HepG2 (cell line): Measurements from ENCODE around the gene MICOS13. TPM values are rescaled to one million over a fixed set of nuclear protein-coding genes. Genes with fewer than 3 reads are reported as not detected.
A peak's percentile ranks its signal among the peaks of the same experiment; 100 is the strongest.

Experiments used
- ELF3 ChIP-seq: IDR thresholded peaks from 2 replicates; pipeline ENCODE4 v1.6.1; 2016; ENCODE audit warnings: missing genetic modification reagents, missing compliant biosample characterization
- SCMH1 ChIP-seq: sonication (generic); formaldehyde crosslinking; IDR thresholded peaks from 2 replicates; pipeline ENCODE4 v1.9.0; 2021; ENCODE audit warnings: missing genetic modification reagents, mild to moderate bottlenecking, borderline replicate concordance
- SIN3A ChIP-seq: IDR thresholded peaks from 2 replicates; pipeline ENCODE4 v1.6.1; 2011; ENCODE audit warnings: low read depth, mild to moderate bottlenecking, control low read depth, low read length, borderline replicate concordance
- SIN3B ChIP-seq: fragments of 150-350 bp; IDR thresholded peaks from 2 replicates; pipeline ENCODE4 v1.6.1; 2014; ENCODE audit warnings: low read length
- STAT5B ChIP-seq: sonication (generic); formaldehyde crosslinking; IDR thresholded peaks from 2 replicates; pipeline ENCODE4 v1.4.0; 2020; ENCODE audit warnings: missing genetic modification reagents
- ZBTB21 ChIP-seq: sonication (generic); formaldehyde crosslinking; IDR thresholded peaks from 2 replicates; pipeline ENCODE4 v1.4.0; 2020; ENCODE audit warnings: missing genetic modification reagents
- ZNF234 ChIP-seq: sonication (generic); formaldehyde crosslinking; conservative IDR thresholded peaks from 2 replicates; pipeline ENCODE4 v1.5.1; 2020; ENCODE audit warnings: mild to moderate bottlenecking, missing genetic modification reagents
- ZNF563 ChIP-seq: sonication (generic); formaldehyde crosslinking; IDR thresholded peaks from 2 replicates; pipeline ENCODE4 v1.8.0; 2022; ENCODE audit warnings: mild to moderate bottlenecking, moderate library complexity, missing genetic modification reagents
- ZNF589 ChIP-seq: sonication (generic); formaldehyde crosslinking; conservative IDR thresholded peaks from 2 replicates; pipeline ENCODE4 v1.8.0; 2022; ENCODE audit warnings: mild to moderate bottlenecking, moderate library complexity, missing genetic modification reagents
- polyA plus RNA-seq, 8 experiments: library from polyadenylated mRNA; depleted of rRNA in 3 of 8; stranded (reverse) in 7 of 8; unstranded in 1 of 8; fragments of >200 nt; fragmentation: Illumina TruSeq in 4 of 8; extraction: Trizol in 4 of 8; gene quantifications; 2 replicates each; pipeline versions ENCODE4 v1.2.1 to v1.2.3, GENCODE V29; 2011 to 2016; ENCODE audit warnings: low read depth in 4 of 8, missing spikeins in 1 of 8, mixed read lengths in 1 of 8; ENCODE audit not compliant: insufficient read depth in 1 of 8
- total RNA-seq, 5 experiments: library from RNA; depleted of rRNA; stranded (reverse); fragments of >200 nt; fragmentation: Illumina TruSeq; extraction: Trizol; gene quantifications; 2 replicates each; pipeline ENCODE4 v1.2.3, GENCODE V29; 2016; ENCODE audit warnings: low read depth in 1 of 5
- TF ChIP-seq, protein P1 (sequence below): fragments of 450-650 bp; IDR thresholded peaks from 2 replicates; pipeline ENCODE4 v1.6.1; 2017
- TF ChIP-seq, protein P2 (sequence below): sonication (generic); formaldehyde crosslinking; IDR thresholded peaks from 2 replicates; pipeline ENCODE4 v1.4.0; 2020; ENCODE audit warnings: missing genetic modification reagents
- TF ChIP-seq, protein P3 (sequence below): sonication (generic); formaldehyde crosslinking; IDR thresholded peaks from 2 replicates; pipeline ENCODE4 v1.5.0; 2020; ENCODE audit warnings: mild to moderate bottlenecking, missing genetic modification reagents
- TF ChIP-seq, protein P4 (sequence below): fragments of 450-650 bp; IDR thresholded peaks from 2 replicates; pipeline ENCODE4 v1.6.1; 2017; ENCODE audit warnings: mild to moderate bottlenecking
- TF ChIP-seq, protein P5 (sequence below): IDR thresholded peaks from 2 replicates; pipeline ENCODE4 v1.6.1; 2016
- TF ChIP-seq, protein P6 (sequence below): sonication (generic); formaldehyde crosslinking; IDR thresholded peaks from 2 replicates; pipeline ENCODE4 v1.4.0; 2020; ENCODE audit warnings: missing genetic modification reagents, mild to moderate bottlenecking, borderline replicate concordance

MICOS13 gene
- total and polyA plus RNA-seq, 2 of the 13 experiments (the other 11 are each of a cell fraction or from before 2014, with no cell fraction given): 28.8 to 35.4 TPM

DNA sequence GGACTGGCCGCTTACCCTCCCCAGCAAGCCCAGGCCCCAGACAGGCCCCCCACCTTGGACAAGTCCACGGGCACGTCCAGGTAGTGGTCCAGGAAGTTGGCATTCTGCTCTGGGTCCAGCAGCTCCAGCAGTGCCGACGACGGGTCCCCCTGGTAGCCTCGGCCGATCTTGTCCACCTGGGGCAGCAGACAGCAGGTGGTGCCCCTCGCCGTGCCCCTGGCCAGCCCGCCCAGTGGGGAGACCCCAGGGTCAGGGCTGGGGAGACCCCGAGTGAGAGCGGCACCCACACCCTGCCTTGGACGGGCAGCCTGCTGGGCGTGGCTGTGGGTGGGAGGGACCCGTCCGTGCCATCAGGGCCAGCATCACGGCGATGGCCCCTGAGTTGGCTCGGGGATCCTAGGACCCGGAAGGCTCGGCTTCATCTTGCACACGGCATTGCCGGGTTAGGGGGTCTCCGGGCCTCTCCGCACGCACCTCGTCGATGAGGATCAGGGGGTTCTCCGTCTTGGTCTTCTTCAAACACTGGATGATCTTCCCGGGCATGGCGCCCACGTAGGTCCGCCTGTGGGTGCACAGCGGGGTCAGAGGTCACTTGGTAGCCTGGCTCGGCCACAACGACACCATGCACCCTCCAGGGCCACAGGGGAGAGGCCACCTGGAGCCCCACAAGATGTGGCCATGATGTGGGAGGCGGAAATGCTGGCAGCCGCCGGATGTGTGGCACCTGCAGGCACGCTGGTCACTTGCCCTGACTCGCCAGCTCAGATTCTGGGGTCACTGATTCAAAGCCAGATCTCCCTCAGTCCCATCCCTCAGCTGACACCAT is 16.1 kb upstream of the MICOS13 start (continued):
- TF ChIP-seq ZNF589 (CRISPR knock-in tag) (0 out of 2 replicates have a peak, but pooled peaks have one; percentile 40), ELF3 (no peak), ZNF234 (no peak), SIN3B (no peak), ZNF563 (no peak), SCMH1 (CRISPR knock-in tag) (no peak), ZBTB21 (no peak), STAT5B (CRISPR knock-in tag) (no peak), SIN3A (no peak)
- TF ChIP-seq, protein P1, sequence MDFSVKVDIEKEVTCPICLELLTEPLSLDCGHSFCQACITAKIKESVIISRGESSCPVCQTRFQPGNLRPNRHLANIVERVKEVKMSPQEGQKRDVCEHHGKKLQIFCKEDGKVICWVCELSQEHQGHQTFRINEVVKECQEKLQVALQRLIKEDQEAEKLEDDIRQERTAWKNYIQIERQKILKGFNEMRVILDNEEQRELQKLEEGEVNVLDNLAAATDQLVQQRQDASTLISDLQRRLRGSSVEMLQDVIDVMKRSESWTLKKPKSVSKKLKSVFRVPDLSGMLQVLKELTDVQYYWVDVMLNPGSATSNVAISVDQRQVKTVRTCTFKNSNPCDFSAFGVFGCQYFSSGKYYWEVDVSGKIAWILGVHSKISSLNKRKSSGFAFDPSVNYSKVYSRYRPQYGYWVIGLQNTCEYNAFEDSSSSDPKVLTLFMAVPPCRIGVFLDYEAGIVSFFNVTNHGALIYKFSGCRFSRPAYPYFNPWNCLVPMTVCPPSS: no peak
- TF ChIP-seq, protein P2, sequence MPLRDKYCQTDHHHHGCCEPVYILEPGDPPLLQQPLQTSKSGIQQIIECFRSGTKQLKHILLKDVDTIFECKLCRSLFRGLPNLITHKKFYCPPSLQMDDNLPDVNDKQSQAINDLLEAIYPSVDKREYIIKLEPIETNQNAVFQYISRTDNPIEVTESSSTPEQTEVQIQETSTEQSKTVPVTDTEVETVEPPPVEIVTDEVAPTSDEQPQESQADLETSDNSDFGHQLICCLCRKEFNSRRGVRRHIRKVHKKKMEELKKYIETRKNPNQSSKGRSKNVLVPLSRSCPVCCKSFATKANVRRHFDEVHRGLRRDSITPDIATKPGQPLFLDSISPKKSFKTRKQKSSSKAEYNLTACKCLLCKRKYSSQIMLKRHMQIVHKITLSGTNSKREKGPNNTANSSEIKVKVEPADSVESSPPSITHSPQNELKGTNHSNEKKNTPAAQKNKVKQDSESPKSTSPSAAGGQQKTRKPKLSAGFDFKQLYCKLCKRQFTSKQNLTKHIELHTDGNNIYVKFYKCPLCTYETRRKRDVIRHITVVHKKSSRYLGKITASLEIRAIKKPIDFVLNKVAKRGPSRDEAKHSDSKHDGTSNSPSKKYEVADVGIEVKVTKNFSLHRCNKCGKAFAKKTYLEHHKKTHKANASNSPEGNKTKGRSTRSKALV (CRISPR knock-in tag): no peak
- TF ChIP-seq, protein P3, sequence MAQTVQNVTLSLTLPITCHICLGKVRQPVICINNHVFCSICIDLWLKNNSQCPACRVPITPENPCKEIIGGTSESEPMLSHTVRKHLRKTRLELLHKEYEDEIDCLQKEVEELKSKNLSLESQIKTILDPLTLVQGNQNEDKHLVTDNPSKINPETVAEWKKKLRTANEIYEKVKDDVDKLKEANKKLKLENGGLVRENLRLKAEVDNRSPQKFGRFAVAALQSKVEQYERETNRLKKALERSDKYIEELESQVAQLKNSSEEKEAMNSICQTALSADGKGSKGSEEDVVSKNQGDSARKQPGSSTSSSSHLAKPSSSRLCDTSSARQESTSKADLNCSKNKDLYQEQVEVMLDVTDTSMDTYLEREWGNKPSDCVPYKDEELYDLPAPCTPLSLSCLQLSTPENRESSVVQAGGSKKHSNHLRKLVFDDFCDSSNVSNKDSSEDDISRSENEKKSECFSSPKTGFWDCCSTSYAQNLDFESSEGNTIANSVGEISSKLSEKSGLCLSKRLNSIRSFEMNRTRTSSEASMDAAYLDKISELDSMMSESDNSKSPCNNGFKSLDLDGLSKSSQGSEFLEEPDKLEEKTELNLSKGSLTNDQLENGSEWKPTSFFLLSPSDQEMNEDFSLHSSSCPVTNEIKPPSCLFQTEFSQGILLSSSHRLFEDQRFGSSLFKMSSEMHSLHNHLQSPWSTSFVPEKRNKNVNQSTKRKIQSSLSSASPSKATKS: no peak
- TF ChIP-seq, protein P4, sequence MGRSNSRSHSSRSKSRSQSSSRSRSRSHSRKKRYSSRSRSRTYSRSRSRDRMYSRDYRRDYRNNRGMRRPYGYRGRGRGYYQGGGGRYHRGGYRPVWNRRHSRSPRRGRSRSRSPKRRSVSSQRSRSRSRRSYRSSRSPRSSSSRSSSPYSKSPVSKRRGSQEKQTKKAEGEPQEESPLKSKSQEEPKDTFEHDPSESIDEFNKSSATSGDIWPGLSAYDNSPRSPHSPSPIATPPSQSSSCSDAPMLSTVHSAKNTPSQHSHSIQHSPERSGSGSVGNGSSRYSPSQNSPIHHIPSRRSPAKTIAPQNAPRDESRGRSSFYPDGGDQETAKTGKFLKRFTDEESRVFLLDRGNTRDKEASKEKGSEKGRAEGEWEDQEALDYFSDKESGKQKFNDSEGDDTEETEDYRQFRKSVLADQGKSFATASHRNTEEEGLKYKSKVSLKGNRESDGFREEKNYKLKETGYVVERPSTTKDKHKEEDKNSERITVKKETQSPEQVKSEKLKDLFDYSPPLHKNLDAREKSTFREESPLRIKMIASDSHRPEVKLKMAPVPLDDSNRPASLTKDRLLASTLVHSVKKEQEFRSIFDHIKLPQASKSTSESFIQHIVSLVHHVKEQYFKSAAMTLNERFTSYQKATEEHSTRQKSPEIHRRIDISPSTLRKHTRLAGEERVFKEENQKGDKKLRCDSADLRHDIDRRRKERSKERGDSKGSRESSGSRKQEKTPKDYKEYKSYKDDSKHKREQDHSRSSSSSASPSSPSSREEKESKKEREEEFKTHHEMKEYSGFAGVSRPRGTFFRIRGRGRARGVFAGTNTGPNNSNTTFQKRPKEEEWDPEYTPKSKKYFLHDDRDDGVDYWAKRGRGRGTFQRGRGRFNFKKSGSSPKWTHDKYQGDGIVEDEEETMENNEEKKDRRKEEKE: no peak
- TF ChIP-seq, protein P5, sequence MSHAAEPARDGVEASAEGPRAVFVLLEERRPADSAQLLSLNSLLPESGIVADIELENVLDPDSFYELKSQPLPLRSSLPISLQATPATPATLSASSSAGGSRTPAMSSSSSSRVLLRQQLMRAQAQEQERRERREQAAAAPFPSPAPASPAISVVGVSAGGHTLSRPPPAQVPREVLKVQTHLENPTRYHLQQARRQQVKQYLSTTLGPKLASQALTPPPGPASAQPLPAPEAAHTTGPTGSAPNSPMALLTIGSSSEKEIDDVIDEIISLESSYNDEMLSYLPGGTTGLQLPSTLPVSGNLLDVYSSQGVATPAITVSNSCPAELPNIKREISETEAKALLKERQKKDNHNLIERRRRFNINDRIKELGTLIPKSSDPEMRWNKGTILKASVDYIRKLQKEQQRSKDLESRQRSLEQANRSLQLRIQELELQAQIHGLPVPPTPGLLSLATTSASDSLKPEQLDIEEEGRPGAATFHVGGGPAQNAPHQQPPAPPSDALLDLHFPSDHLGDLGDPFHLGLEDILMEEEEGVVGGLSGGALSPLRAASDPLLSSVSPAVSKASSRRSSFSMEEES (CRISPR knock-in tag): no peak
- TF ChIP-seq, protein P6, sequence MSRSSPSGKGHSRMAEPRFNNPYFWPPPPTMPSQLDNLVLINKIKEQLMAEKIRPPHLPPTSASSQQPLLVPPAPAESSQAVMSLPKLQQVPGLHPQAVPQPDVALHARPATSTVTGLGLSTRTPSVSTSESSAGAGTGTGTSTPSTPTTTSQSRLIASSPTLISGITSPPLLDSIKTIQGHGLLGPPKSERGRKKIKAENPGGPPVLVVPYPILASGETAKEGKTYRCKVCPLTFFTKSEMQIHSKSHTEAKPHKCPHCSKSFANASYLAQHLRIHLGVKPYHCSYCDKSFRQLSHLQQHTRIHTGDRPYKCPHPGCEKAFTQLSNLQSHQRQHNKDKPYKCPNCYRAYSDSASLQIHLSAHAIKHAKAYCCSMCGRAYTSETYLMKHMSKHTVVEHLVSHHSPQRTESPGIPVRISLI: no peak
